H9 (cell line): ENCODE data around the gene RPE65. TPM values are rescaled to one million over a fixed set of nuclear protein-coding genes. Genes with fewer than 3 reads are reported as not detected.

ENCODE experiments used
- DNase-seq: peaks from one replicate; pipeline ENCODE4 v3.0.0-alpha.2; 2017
- H2AFZ ChIP-seq: one replicate; pipeline ENCODE4 v1.6.1; 2013; ENCODE audit warnings: mild to moderate bottlenecking, low read length, control low read depth, moderate library complexity
- H2AK5ac ChIP-seq: 2 replicates; pipeline ENCODE4 v1.6.1; 2013; ENCODE audit warnings: low read length, control low read depth, mixed read lengths; ENCODE audit not compliant: insufficient read length
- H2BK120ac ChIP-seq: one replicate; pipeline ENCODE4 v1.6.1; 2013; ENCODE audit warnings: low read depth, mild to moderate bottlenecking, low read length, control low read depth, inconsistent platforms; ENCODE audit not compliant: poor library complexity, severe bottlenecking
- H2BK12ac ChIP-seq: 2 replicates; pipeline ENCODE4 v1.6.1; 2013; ENCODE audit warnings: low read length, control low read depth, mixed read lengths, low read depth; ENCODE audit not compliant: insufficient read length
- H2BK15ac ChIP-seq: 2 replicates; pipeline ENCODE4 v1.6.1; 2013; ENCODE audit warnings: low read depth, low read length, control low read depth
- H2BK20ac ChIP-seq: one replicate; pipeline ENCODE4 v1.6.1; 2013; ENCODE audit warnings: low read depth, mild to moderate bottlenecking, low read length, control low read depth, inconsistent platforms; ENCODE audit not compliant: poor library complexity, severe bottlenecking
- H2BK5ac ChIP-seq: 2 replicates; pipeline ENCODE4 v1.6.1; 2013; ENCODE audit warnings: low read length, control low read depth, mixed read lengths; ENCODE audit not compliant: insufficient read length
- H3K14ac ChIP-seq: 2 replicates; pipeline ENCODE4 v1.6.1; 2013; ENCODE audit warnings: low read length, control low read depth; ENCODE audit not compliant: insufficient read depth
- H3K18ac ChIP-seq: 2 replicates; pipeline ENCODE4 v1.6.1; 2013; ENCODE audit warnings: low read depth, mild to moderate bottlenecking, mixed read lengths, low read length, control low read depth; ENCODE audit not compliant: insufficient read length
- H3K23ac ChIP-seq: 2 replicates; pipeline ENCODE4 v1.6.1; 2013; ENCODE audit warnings: low read length, control low read depth, mixed read lengths, low read depth; ENCODE audit not compliant: insufficient read length
- H3K23me2 ChIP-seq: 2 replicates; pipeline ENCODE4 v1.6.1; 2013; ENCODE audit warnings: low read depth, mild to moderate bottlenecking, mixed read lengths, low read length, control low read depth; ENCODE audit not compliant: insufficient read length, poor library complexity, severe bottlenecking
- H3K27ac ChIP-seq: 2 replicates; pipeline ENCODE4 v1.5.1; 2013; ENCODE audit warnings: low read length, control low read depth, mixed read lengths, low read depth; ENCODE audit not compliant: insufficient read length
- H3K27me3 ChIP-seq: 2 replicates; pipeline ENCODE4 v1.6.1; 2013; ENCODE audit warnings: low read length, control low read depth, inconsistent platforms; ENCODE audit not compliant: insufficient read depth
- H3K4ac ChIP-seq: 2 replicates; pipeline ENCODE4 v1.6.1; 2013; ENCODE audit warnings: low read depth, mild to moderate bottlenecking, control low read depth, inconsistent platforms, low read length, moderate library complexity
- H3K4me1 ChIP-seq: 2 replicates; pipeline ENCODE4 v1.6.1; 2013; ENCODE audit warnings: low read length, control low read depth, inconsistent platforms; ENCODE audit not compliant: insufficient read depth
- H3K4me2 ChIP-seq: 2 replicates; pipeline ENCODE4 v1.6.1; 2013; ENCODE audit warnings: low read length, control low read depth, mixed read lengths; ENCODE audit not compliant: insufficient read length, insufficient read depth
- H3K56ac ChIP-seq: 2 replicates; pipeline ENCODE4 v1.6.1; 2013; ENCODE audit warnings: low read depth, mild to moderate bottlenecking, mixed read lengths, low read length, control low read depth; ENCODE audit not compliant: insufficient read length
- H3K79me1 ChIP-seq: 2 replicates; pipeline ENCODE4 v1.6.1; 2013; ENCODE audit warnings: low read depth, mild to moderate bottlenecking, moderate library complexity, low read length, control low read depth, inconsistent platforms; ENCODE audit not compliant: insufficient read depth, poor library complexity, severe bottlenecking
- H3K79me2 ChIP-seq: 2 replicates; pipeline ENCODE4 v1.6.1; 2013; ENCODE audit warnings: low read length, control low read depth, inconsistent platforms; ENCODE audit not compliant: insufficient read depth
- H3K9ac ChIP-seq: 2 replicates; pipeline ENCODE4 v1.6.1; 2013; ENCODE audit warnings: low read length, control low read depth, mixed read lengths; ENCODE audit not compliant: insufficient read length; ENCODE audit errors: extremely low read depth
- H3K9me3 ChIP-seq: one replicate; pipeline ENCODE4 v1.6.1; 2013; ENCODE audit warnings: low read depth, low read length, inconsistent platforms; ENCODE audit not compliant: control insufficient read depth
- H3T11ph ChIP-seq: one replicate; pipeline ENCODE4 v1.6.1; 2013; ENCODE audit warnings: mild to moderate bottlenecking, low read length, control low read depth, inconsistent platforms
- H4K20me1 ChIP-seq: one replicate; pipeline ENCODE4 v1.6.1; 2013; ENCODE audit not compliant: control insufficient read depth, insufficient read length, insufficient read depth
- H4K5ac ChIP-seq: 2 replicates; pipeline ENCODE4 v1.6.1; 2013; ENCODE audit warnings: low read depth, mild to moderate bottlenecking, mixed read lengths, low read length, control low read depth; ENCODE audit not compliant: insufficient read length
- H4K8ac ChIP-seq: replicated peaks from 2 replicates; pipeline ENCODE4 v1.6.1; 2013; ENCODE audit warnings: low read length, control low read depth, mixed read lengths, low read depth; ENCODE audit not compliant: insufficient read length
- H4K91ac ChIP-seq: 2 replicates; pipeline ENCODE4 v1.6.1; 2013; ENCODE audit warnings: low read depth, mild to moderate bottlenecking, moderate library complexity, mixed read lengths, low read length, control low read depth; ENCODE audit not compliant: insufficient read length
- H3K27ac Mint-ChIP-seq, 3 experiments: 2 replicates in 2 of 3; 3 replicates in 1 of 3; pipeline ENCODE4 v1.8.0; 2020 to 2021; ENCODE audit warnings: mixed read lengths in 3 of 3, mild to moderate bottlenecking in 1 of 3, moderate library complexity in 1 of 3
- H3K27me3 Mint-ChIP-seq: 2 replicates; pipeline ENCODE4 v1.8.0; 2021; ENCODE audit warnings: low read depth, mild to moderate bottlenecking, moderate library complexity, mixed read lengths
- H3K36me3 Mint-ChIP-seq, 3 experiments: 2 replicates in 2 of 3; 3 replicates in 1 of 3; pipeline ENCODE4 v1.8.0; 2020 to 2021; ENCODE audit warnings: low read depth in 3 of 3, mixed read lengths in 3 of 3; ENCODE audit not compliant: insufficient read depth in 1 of 3
- H3K4me1 Mint-ChIP-seq, 2 experiments: 2 replicates each; pipeline ENCODE4 v1.8.0; 2020; ENCODE audit warnings: mixed read lengths in 2 of 2
- H3K4me3 Mint-ChIP-seq, 2 experiments: 2 replicates in 1 of 2; 3 replicates in 1 of 2; pipeline ENCODE4 v1.8.0; 2020 to 2021; ENCODE audit warnings: mild to moderate bottlenecking in 2 of 2, mixed read lengths in 2 of 2, moderate library complexity in 1 of 2
- H3K9me3 Mint-ChIP-seq, 2 experiments: 2 replicates in 1 of 2; 3 replicates in 1 of 2; pipeline ENCODE4 v1.8.0; 2020; ENCODE audit warnings: mild to moderate bottlenecking in 2 of 2, mixed read lengths in 2 of 2, moderate library complexity in 1 of 2
- WGBS: extraction: QIAGEN DNeasy Blood & Tissue Kit; methylation state at CpG from one replicate; pipeline ENCODE4 v1.1.7; 2013; ENCODE audit warnings: missing lambda C conversion rate, low lambda C conversion rate, mixed read lengths; ENCODE audit not compliant: insufficient read length; ENCODE audit errors: extremely low coverage; 5-methylcytosine and 5-hydroxymethylcytosine counted together
- total RNA-seq: library from RNA; stranded (reverse); gene quantifications from 2 replicates; pipeline ENCODE4 v1.2.1, GENCODE V29; 2021
- TF ChIP-seq, protein P1 (sequence below): fragments of 200-600 bp; sonication (generic); conservative IDR thresholded peaks from 3 replicates; pipeline ENCODE4 v1.8.0; 2021; ENCODE audit warnings: antibody characterized with exemption, mild to moderate bottlenecking

Gene RPE65
- total RNA-seq, 1 experiment from 2014 or later = not detected

- Mint-ChIP-seq H3K27ac (no peak overlapping the region), H3K9me3 (no peaks in the 10 kb centered on the region), H3K36me3 (no peaks in the 10 kb centered on the region), H3K4me1 (peaks cover 8 to 15% of the 10 kb centered on the region in 2 experiments), H3K4me3 (no peak overlapping the region), H3K27me3 (peaks cover 3% of the 10 kb centered on the region)
- H2BK20ac ChIP-seq = no peak overlapping the region
- H3K23me2 ChIP-seq = no peaks in the 10 kb centered on the region
- no peak overlapping the region for H4K5ac ChIP-seq
- H4K20me1 ChIP-seq = no peaks in the 10 kb centered on the region
- H3K79me1 ChIP-seq = no peaks in the 10 kb centered on the region
- H3K14ac ChIP-seq = no peak overlapping the region
- no peak overlapping the region for H3K56ac ChIP-seq
- H3K18ac ChIP-seq = no peak overlapping the region
- no peak overlapping the region for H4K91ac ChIP-seq
- H4K8ac ChIP-seq = no peak overlapping the region
- no peaks in the 10 kb centered on the region for H3K9me3 ChIP-seq
- WGBS = no CpG with 5 or more reads among the region's 6 CpGs
- H2AFZ ChIP-seq = no peak overlapping the region
- H3K9ac ChIP-seq = no peak overlapping the region
- no peak overlapping the region for H2AK5ac ChIP-seq
- H2BK15ac ChIP-seq = no peak overlapping the region
- H3K79me2 ChIP-seq = no peaks in the 10 kb centered on the region
- H2BK5ac ChIP-seq = no peak overlapping the region
- H3T11ph ChIP-seq = no peak overlapping the region
- no peak for DNase-seq
- no peak overlapping the region for H3K27ac ChIP-seq
- H2BK120ac ChIP-seq = no peak overlapping the region
- no peak overlapping the region for H3K4me2 ChIP-seq
- no peak overlapping the region for H3K23ac ChIP-seq
- peaks cover 2% of the 10 kb centered on the region; the same call in 1 of the 2 replicates for H3K4me1 ChIP-seq
- no peak overlapping the region for H2BK12ac ChIP-seq
- H3K4ac ChIP-seq = no peak overlapping the region
- H3K27me3 ChIP-seq = no peaks in the 10 kb centered on the region
- TF ChIP-seq, protein P1, sequence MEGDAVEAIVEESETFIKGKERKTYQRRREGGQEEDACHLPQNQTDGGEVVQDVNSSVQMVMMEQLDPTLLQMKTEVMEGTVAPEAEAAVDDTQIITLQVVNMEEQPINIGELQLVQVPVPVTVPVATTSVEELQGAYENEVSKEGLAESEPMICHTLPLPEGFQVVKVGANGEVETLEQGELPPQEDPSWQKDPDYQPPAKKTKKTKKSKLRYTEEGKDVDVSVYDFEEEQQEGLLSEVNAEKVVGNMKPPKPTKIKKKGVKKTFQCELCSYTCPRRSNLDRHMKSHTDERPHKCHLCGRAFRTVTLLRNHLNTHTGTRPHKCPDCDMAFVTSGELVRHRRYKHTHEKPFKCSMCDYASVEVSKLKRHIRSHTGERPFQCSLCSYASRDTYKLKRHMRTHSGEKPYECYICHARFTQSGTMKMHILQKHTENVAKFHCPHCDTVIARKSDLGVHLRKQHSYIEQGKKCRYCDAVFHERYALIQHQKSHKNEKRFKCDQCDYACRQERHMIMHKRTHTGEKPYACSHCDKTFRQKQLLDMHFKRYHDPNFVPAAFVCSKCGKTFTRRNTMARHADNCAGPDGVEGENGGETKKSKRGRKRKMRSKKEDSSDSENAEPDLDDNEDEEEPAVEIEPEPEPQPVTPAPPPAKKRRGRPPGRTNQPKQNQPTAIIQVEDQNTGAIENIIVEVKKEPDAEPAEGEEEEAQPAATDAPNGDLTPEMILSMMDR = no peak
These were observed 4.0 kb downstream of the RPE65 start for GRCh38 chr1:68445709-68446108.
